Loucy (cell line): ENCODE measurements around the gene OPRL1.
"Not testable (repeated sequence)": the region's sequence is repeated elsewhere in the genome, so short reads cannot be mapped to it uniquely, and the experiment has no call there.

Experiments used
- H2AFZ ChIP-seq: fragments of 200-600 bp; sonication (generic); 2 replicates; pipeline ENCODE4 v1.6.0; 2016; ENCODE audit warnings: antibody characterized with exemption, mild to moderate bottlenecking, low read length, moderate library complexity
- H3F3A ChIP-seq: fragments of 200-600 bp; 2 replicates; pipeline ENCODE4 v1.6.0; 2016; ENCODE audit warnings: antibody characterized with exemption, low read depth, mild to moderate bottlenecking
- H3K27me3 ChIP-seq: fragments of 200-600 bp; sonication (generic); 2 replicates; pipeline ENCODE4 v1.6.1; 2014; ENCODE audit warnings: low read length, mild to moderate bottlenecking; ENCODE audit not compliant: insufficient read depth, poor library complexity, severe bottlenecking
- H3K36me3 ChIP-seq: fragments of 200-600 bp; sonication (generic); 2 replicates; pipeline ENCODE4 v1.6.1; 2016; ENCODE audit warnings: low read length; ENCODE audit not compliant: insufficient read depth
- H3K4me1 ChIP-seq: fragments of 200-600 bp; sonication (generic); 2 replicates; pipeline ENCODE4 v1.5.1; 2014; ENCODE audit warnings: low read length, mild to moderate bottlenecking; ENCODE audit not compliant: insufficient read depth, poor library complexity, severe bottlenecking
- H3K4me2 ChIP-seq: fragments of 200-600 bp; sonication (generic); 2 replicates; pipeline ENCODE4 v1.6.0; 2014; ENCODE audit warnings: antibody characterized with exemption, low read length, low read depth, mild to moderate bottlenecking; ENCODE audit not compliant: poor library complexity, severe bottlenecking
- H3K4me3 ChIP-seq: fragments of 200-600 bp; sonication (generic); 2 replicates; pipeline ENCODE4 v1.5.1; 2014; ENCODE audit warnings: low read length, mild to moderate bottlenecking, mixed read lengths; ENCODE audit not compliant: poor library complexity, severe bottlenecking
- H3K79me2 ChIP-seq: fragments of 200-600 bp; sonication (generic); 2 replicates; pipeline ENCODE4 v1.6.1; 2014; ENCODE audit warnings: low read length; ENCODE audit not compliant: insufficient read depth
- H3K9ac ChIP-seq: fragments of 200-600 bp; sonication (generic); 2 replicates; pipeline ENCODE4 v1.6.0; 2014; ENCODE audit warnings: mild to moderate bottlenecking, low read depth, low read length, moderate library complexity; ENCODE audit not compliant: poor library complexity, severe bottlenecking
- H3K9me2 ChIP-seq: fragments of 200-600 bp; sonication (generic); replicated peaks from 2 replicates; pipeline ENCODE4 v1.6.1; 2016; ENCODE audit warnings: low read depth, low read length, mixed read lengths
- H3K9me3 ChIP-seq: fragments of 200-600 bp; sonication (generic); 2 replicates; pipeline ENCODE4 v1.6.1; 2014; ENCODE audit warnings: mild to moderate bottlenecking, antibody characterized with exemption, low read length, low read depth; ENCODE audit not compliant: insufficient read depth
- H4K20me1 ChIP-seq: fragments of 200-600 bp; sonication (generic); 2 replicates; pipeline ENCODE4 v1.6.0; 2014; ENCODE audit warnings: antibody characterized with exemption, low read length, mild to moderate bottlenecking; ENCODE audit not compliant: insufficient read depth, poor library complexity, severe bottlenecking
- EZH2phosphoT487 ChIP-seq: fragments of 200-600 bp; IDR thresholded peaks from 2 replicates; pipeline ENCODE4 v1.6.1; 2018; ENCODE audit warnings: antibody characterized with exemption, mild to moderate bottlenecking, moderate library complexity, borderline replicate concordance
- TF ChIP-seq, protein P1 (sequence below): fragments of 200-600 bp; sonication (generic); conservative IDR thresholded peaks from 2 replicates; pipeline ENCODE4 v1.5.1; 2014; ENCODE audit warnings: mild to moderate bottlenecking, antibody characterized with exemption, low read length

OPRL1 gene

GRCh38 chr20:64083804-64084684 is 4.2 kb downstream of the OPRL1 start, which contains the start of gene LKAAEAR1:
Gene LKAAEAR1, minus strand, starts transcription at chr20:64084398. Its CDS starts 179 bp downstream, at chr20:64084219.
- H3K4me3 ChIP-seq = peak within 1 kb of the TSS; percentile 70
- H3K36me3 ChIP-seq = no peaks in the 10 kb centered on the region
- no peaks in the 10 kb centered on the region for H3K9me3 ChIP-seq
- peak within 1 kb of the TSS; percentile 90 for H3K4me2 ChIP-seq
- H4K20me1 ChIP-seq = no peaks in the 10 kb centered on the region
- peak within 1 kb of the TSS; percentile 61 for H3K9ac ChIP-seq
- peaks cover 20% of the 10 kb centered on the region for H3F3A ChIP-seq
- H3K27me3 ChIP-seq = no peaks in the 10 kb centered on the region
- H3K4me1 ChIP-seq = peaks cover 21% of the 10 kb centered on the region
- peak within 1 kb of the TSS; percentile 89 for H2AFZ ChIP-seq
- no peaks in the 10 kb centered on the region for H3K79me2 ChIP-seq
- no peaks in the 10 kb centered on the region for H3K9me2 ChIP-seq
- TF ChIP-seq, protein P1, sequence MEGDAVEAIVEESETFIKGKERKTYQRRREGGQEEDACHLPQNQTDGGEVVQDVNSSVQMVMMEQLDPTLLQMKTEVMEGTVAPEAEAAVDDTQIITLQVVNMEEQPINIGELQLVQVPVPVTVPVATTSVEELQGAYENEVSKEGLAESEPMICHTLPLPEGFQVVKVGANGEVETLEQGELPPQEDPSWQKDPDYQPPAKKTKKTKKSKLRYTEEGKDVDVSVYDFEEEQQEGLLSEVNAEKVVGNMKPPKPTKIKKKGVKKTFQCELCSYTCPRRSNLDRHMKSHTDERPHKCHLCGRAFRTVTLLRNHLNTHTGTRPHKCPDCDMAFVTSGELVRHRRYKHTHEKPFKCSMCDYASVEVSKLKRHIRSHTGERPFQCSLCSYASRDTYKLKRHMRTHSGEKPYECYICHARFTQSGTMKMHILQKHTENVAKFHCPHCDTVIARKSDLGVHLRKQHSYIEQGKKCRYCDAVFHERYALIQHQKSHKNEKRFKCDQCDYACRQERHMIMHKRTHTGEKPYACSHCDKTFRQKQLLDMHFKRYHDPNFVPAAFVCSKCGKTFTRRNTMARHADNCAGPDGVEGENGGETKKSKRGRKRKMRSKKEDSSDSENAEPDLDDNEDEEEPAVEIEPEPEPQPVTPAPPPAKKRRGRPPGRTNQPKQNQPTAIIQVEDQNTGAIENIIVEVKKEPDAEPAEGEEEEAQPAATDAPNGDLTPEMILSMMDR = no peak; the same call in 1 of the 2 replicates

GRCh38 chr20:64084685-64085152 is 4.8 kb downstream of the OPRL1 start:
- Histone ChIP-seq H3K4me3 (no peak overlapping the region), H3K27me3 (no peaks in the 10 kb centered on the region), H3F3A (peaks cover 20% of the 10 kb centered on the region), H3K9me2 (no peaks in the 10 kb centered on the region), H3K9ac (no peak overlapping the region), H4K20me1 (no peaks in the 10 kb centered on the region), H3K36me3 (no peaks in the 10 kb centered on the region), H2AFZ (no peak overlapping the region), H3K4me2 (no peak overlapping the region), H3K79me2 (no peaks in the 10 kb centered on the region), H3K9me3 (no peaks in the 10 kb centered on the region), H3K4me1 (peaks cover 18% of the 10 kb centered on the region)
- TF ChIP-seq EZH2phosphoT487 = no peak
- TF ChIP-seq, protein P1 = no peak

DNA sequence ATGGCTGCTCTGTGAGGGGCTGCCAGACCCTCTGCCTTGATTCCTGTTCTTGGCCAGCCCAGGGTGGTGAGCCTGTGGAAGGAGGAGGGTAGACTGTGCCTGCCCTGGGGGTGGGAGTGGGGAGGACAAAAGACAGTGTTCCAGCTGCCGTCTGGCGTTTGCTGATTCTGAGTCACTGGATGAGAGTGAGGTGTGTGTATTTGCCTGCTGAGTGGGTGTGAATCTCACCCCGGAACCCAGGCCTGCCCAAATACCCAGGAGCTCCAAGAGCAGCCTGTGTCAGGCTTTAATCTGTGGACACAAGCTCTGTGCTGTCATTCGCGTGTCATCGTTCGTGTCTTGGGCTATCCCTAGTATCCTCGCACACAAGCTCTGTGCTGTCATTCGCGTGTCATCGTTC is 6.9 kb downstream of the OPRL1 start:
- Histone ChIP-seq H3K36me3 (no peaks in the 10 kb centered on the region), H3K4me2 (no peak overlapping the region), H3K4me1 (peaks cover 18% of the 10 kb centered on the region), H4K20me1 (no peaks in the 10 kb centered on the region), H3K79me2 (no peaks in the 10 kb centered on the region), H3K9me2 (no peaks in the 10 kb centered on the region), H3K27me3 (no peaks in the 10 kb centered on the region), H3K4me3 (no peak overlapping the region), H3K9me3 (no peaks in the 10 kb centered on the region), H3F3A (0 out of 2 replicates have a peak, but pooled peaks cover 3% of the 10 kb centered on the region), H2AFZ (no peak overlapping the region), H3K9ac (no peak overlapping the region)
- no peak for TF ChIP-seq EZH2phosphoT487
- TF ChIP-seq, protein P1 = no peak

GRCh38 chr20:64087226-64087825 is 7.4 kb downstream of the OPRL1 start:
- not testable (repeated sequence) for H2AFZ ChIP-seq, H3K36me3 ChIP-seq, H3K79me2 ChIP-seq, H4K20me1 ChIP-seq, H3K4me2 ChIP-seq, H3F3A ChIP-seq, H3K9me3 ChIP-seq, H3K4me3 ChIP-seq, H3K9ac ChIP-seq, H3K27me3 ChIP-seq, H3K9me2 ChIP-seq
- H3K4me1 ChIP-seq = peaks cover 14% of the 10 kb centered on the region

DNA sequence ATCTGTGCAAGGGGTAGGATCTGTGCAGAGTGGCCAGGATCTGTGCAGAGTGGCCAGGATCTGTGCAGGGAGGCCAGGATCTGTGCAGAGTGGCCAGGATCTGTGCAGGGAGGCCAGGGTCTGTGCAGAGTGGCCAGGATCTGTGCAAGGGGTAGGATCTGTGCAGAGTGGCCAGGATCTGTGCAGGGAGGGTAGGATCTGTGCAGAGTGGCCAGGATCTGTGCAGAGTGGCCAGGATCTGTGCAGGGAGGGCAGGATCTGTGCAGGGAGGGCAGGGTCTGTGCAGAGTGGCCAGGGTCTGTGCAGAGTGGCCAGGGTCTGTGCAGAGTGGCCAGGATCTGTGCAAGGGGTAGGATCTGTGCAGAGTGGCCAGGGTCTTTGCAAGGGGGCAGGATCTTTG is 8.7 kb downstream of the OPRL1 start:
- H3K4me1 ChIP-seq, H4K20me1 ChIP-seq, H3K4me2 ChIP-seq, H2AFZ ChIP-seq, H3F3A ChIP-seq, H3K9ac ChIP-seq, H3K79me2 ChIP-seq, H3K4me3 ChIP-seq, H3K36me3 ChIP-seq, H3K27me3 ChIP-seq, H3K9me2 ChIP-seq, H3K9me3 ChIP-seq: not testable (repeated sequence)
